GM21619 (cell line): ENCODE measurements around the gene NUMB.
A peak's percentile ranks its signal among the peaks of the same experiment; 100 is the strongest.

Experiments used
- ATAC-seq: cut with Tn5 transposase; IDR thresholded peaks from one replicate; pipeline ENCODE4 v1.9.1; 2021; ENCODE audit not compliant: unreplicated experiment

The NUMB gene

DNA sequence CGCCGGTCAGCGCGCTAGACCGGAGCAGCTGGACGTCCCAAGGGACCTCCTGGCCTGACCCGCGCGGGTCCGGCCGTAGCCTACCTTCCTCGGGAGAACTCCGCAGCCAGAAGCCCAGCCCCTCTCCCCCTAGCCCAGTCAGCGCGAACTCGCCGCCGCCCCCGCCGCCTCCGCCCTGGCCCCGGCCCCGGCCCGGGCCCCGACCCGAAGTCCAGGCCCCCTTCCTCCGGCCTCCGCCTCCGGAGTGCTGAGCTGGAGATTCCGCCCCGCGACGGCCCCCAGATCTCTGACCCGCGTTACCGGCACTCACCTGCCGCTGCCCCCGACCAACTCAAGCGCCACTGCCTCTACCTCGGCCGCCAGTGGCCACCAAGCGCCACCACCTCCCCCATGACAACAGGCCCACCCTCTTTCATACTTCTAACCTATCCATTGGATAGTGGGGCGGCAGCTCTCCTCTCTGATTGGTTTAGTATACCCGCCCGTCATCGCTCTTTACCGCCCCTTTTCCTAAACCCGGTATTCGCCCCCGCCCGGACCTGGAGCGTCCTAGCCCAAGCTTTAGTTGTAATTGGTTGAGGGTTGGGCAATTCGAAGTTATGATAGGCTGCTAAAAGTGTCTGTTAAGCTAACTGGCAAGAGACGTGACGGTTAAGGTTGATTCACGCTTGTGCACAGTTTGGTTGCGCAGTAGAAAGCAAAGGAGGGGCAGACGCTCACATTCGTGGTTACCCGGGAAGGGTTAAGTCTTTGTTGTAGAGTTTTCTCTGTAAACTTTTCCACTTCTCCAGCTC lies at the start of gene NUMB:
Gene NUMB (minus strand): TSS at position 364 of the 794 bp plus-strand sequence. CDS start 102,795 bp downstream, outside the sequence.
- peak; percentile 88 for ATAC-seq

DNA sequence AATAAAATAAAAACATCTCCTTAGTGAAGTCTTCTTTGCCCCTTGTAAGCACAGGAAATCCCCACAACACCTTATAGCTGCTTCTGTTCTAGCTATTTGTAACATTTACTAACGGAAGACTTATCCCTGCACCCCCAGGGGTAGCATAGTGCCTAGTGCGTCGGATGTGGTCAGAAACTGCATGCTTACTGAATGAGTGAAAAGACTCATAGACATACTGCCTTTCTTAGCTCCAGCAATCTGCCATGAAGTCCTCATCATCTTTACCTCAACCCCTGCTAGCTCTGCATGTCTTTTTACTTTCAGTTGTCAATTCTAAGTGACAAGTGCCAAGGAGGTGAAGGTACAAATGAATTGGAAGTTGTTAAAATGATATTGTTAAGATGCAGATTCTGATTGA lies 45.3 kb upstream of the NUMB start:
- ATAC-seq, result no peak

DNA sequence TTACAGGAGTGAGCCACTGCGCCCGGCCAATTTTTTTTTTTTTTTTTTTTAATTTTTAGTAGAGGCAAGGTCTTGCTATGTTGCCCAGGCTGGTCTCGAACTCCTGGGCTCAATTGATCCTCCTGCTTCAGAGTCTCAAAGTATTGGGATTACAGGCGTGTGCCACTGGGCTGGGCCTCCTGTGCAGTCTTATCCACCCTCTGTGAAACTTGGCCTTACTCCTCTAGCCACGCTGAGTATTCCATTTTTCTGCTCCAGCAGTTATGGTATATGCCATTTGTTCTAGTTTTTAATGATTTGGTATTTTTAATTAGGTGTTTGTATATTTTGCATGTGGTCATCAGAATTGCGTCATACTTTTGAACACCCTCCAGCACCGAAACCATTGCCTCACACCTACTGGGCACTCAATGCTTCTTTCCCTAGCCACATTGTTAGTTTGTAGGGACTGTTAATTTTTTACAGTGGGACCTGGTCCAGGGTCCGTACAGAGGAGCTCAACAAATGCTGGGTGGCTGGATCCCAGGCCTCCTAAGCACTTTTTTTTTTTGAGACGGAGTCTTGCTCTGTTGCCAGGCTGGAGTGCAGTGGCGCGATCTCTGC lies 43.8 kb upstream of the NUMB start:
- no peak for ATAC-seq

DNA sequence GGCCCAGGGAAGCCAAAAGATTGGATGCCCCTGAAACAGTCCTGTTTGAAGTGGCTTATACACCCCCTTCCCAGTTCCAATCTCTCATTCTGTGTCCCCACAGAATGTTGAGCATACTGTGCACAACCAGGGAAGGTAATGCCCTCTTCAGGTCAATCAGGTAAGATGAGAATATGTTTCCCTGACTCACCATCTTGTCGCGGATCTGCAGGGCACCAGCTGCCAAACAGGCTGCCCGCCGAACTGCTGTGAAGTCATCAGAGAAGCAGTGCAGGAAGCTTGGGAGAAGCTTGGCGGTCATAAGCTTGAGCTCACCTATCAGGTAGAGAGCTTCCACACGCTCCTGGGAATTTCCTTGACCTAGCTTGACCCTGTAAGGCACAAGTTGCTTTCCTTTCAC lies 42.0 kb upstream of the NUMB start:
- ATAC-seq, result no peak

DNA sequence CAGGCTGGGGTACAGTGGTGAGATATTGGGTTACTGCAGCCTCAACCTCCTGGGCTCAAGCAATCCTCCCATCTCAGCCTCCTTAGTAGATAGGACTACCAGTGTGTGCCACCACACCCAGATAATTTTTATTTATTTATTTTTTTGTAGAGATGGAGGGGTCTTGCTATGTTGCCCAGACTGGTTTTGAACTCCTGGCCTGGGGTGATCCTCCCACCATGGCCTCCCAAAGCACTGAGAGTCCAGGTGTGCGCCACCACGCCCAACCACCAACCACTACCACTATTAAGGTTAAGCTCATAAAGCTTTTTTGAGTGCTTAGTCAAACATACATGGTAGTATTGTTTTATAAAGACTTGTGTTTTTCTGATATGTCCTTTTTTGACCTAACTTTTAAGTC lies 36.2 kb upstream of the NUMB start:
- ATAC-seq, result no peak

DNA sequence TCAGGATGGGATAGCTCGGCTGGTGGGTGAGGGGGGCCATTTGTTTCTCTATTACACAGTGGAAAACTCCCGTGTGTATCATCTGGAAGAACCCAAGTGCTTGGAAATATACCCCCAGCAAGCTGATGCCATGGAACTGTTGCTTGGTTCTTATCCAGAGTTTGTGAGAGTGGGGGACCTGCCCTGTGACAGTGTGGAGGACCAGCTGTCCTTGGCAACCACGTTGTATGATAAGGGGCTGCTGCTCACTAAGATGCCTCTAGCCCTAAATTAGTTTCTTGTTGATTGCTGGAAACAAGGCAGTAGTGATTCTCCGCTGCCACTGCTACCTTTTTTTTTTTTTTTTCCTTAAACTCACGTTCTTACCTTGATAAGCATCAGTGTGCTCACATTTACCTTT lies 34.3 kb upstream of the NUMB start:
- no peak for ATAC-seq

DNA sequence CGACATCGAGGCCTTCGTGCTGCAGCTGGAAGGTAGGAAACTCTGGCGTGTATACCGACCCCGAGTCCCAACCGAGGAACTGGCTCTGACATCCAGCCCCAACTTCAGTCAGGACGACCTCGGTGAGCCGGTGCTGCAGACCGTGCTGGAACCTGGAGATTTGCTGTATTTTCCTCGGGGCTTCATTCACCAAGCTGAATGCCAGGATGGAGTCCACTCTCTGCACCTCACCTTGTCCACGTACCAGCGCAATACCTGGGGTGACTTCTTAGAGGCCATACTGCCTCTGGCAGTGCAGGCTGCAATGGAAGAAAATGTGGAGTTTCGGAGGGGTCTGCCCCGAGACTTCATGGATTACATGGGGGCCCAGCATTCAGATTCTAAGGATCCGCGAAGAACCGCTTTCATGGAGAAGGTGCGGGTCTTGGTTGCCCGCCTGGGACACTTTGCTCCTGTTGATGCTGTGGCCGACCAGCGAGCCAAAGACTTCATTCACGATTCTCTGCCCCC lies 33.8 kb upstream of the NUMB start:
- no peak for ATAC-seq

DNA sequence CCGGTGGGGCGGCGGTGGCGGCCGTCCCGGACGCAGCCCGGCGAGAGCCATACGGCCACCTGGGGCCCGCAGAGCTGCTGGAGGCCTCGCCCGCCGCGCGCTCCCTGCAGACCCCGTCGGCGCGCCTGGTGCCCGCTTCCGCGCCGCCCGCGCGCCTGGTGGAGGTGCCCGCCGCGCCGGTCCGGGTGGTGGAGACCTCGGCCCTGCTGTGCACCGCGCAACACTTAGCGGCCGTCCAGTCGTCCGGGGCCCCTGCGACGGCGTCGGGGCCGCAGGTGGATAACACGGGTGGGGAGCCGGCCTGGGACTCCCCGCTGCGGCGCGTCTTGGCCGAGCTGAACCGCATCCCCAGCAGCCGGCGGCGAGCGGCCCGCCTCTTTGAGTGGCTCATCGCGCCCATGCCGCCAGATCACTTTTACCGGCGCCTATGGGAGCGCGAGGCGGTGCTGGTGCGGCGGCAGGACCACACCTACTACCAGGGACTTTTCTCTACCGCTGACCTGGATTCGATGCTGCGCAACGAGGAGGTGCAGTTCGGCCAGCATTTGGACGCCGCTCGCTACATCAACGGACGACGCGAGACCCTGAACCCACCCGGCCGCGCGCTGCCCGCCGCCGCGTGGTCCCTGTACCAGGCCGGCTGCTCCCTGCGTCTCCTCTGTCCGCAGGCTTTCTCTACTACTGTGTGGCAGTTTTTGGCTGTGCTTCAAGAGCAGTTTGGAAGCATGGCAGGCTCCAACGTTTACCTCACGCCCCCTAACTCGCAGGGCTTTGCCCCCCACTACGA lies 33.1 kb upstream of the NUMB start:
- peak; percentile 43 for ATAC-seq

DNA sequence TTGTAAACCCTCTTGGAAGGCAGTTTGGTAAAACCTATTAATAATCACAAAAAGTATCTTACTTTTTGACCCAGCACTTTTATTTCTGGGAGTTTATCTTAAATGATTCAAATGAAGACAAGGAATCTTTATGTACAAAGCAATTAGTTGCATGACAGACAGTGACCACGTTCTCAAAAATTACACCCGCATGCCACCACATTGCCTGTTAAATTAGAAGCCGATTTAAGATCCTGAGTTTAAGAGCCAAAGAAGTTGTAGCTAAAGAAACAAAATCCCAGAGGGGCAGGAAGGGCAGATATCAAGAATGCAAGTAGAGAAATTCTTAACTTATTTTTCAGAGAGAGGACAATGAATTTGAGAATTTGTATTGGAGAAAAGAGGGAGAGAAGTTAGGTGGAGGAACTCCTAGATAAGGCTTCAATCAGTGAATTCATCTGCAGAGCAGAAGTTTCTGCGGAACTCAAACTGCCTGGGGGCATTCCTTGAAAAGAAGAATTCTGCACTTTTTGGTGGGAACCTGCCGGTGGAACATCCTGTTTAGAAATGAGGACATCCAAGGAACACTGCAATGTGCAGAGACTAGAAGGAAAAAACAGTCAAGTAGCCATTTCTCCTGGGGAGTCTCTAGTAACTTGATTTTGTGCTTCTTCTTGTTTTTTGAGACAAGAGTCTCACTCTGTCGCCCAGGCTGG lies 31.3 kb upstream of the NUMB start:
- ATAC-seq, result no peak

DNA sequence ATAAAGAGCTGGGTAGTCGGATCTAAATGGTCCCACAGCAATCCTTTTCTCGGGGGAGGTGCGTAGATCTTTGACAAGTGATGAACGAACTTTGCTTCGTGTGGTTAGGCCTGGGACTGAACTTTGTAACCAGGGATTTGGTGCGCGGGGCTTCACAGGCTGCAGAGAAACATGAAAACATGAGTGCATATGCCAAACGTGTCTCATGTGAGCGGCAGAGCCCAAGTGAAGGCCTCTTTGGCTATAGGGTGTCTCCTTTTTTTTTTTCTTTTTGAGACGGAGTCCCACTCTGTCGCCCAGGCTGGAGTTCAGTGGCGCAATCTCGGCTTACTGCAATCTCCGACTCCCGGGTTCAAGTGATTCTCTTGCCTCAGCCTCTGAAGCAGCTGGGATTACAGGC lies 20.3 kb upstream of the NUMB start:
- ATAC-seq, result no peak

DNA sequence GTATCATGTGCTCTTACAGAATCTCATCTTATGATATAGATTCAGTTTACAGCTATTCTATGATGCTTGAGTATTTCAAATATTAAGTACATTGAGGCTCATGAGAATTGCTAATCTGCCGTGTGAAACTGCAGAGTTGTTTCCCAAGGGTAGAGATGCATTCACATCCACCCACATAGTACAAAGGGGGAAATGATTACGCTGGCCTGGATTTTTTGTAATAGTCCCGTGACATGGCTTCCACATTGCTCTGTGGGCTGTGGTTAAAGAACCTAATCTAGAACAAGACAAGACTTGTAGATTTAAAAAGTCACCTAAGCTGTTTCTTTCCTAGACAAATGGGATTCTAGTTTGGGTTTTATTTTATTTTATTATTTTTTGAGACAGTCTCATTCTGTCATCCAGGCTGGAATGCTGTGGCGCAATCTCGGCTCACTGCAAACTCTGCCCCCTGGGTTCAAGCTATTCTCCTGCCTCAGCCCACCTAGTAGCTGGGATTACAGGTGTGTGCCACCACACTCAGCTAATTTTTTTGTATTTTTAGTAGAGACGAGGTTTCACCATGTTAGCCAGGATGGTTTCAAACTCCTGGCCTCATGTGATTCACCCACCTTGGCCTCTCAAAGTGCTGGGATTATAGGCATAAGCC lies 19.4 kb upstream of the NUMB start:
- peak; percentile 51 for ATAC-seq

DNA sequence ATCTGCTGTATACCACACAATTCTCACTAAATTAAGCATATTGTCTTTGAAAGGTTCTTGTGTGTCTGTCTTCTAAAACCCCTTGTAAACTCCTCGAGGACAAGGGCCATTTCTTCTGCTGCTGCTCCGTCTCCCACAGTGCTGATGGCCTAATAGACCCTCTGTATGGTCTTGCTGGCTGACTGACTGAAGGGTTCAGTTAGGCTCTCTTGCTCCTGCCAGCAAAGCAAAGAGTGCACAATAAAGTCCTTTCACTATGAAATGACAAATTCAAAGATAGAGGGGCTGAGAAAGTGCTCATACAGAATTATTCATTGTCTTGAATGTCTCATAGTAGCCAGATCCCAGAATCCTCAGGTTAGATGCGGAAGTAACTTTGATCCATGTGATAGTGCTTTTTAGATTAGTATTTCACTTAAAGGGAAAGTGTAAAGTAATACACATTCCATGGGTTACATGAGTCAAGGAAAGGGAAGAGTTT lies 18.1 kb upstream of the NUMB start:
- ATAC-seq, result no peak

DNA sequence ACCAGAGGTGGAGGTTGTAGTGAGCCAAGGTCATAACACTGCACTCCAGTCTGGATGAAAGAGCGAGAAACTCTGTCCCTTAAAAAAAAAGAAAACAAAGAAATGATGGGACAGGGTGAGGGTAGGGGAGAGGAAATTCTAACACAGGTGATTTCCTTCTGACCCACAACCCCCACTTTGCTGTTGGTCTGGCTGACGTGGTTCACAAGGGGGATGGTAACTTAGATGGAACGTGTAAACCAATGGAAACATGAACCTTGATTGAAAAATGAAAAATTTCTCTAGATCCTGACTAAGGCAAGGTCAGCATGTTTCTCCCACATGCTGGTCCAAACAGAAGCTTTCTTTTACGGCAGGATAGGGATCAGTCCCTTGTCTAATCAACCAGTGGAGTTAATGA lies 16.6 kb upstream of the NUMB start:
- ATAC-seq, result no peak

DNA sequence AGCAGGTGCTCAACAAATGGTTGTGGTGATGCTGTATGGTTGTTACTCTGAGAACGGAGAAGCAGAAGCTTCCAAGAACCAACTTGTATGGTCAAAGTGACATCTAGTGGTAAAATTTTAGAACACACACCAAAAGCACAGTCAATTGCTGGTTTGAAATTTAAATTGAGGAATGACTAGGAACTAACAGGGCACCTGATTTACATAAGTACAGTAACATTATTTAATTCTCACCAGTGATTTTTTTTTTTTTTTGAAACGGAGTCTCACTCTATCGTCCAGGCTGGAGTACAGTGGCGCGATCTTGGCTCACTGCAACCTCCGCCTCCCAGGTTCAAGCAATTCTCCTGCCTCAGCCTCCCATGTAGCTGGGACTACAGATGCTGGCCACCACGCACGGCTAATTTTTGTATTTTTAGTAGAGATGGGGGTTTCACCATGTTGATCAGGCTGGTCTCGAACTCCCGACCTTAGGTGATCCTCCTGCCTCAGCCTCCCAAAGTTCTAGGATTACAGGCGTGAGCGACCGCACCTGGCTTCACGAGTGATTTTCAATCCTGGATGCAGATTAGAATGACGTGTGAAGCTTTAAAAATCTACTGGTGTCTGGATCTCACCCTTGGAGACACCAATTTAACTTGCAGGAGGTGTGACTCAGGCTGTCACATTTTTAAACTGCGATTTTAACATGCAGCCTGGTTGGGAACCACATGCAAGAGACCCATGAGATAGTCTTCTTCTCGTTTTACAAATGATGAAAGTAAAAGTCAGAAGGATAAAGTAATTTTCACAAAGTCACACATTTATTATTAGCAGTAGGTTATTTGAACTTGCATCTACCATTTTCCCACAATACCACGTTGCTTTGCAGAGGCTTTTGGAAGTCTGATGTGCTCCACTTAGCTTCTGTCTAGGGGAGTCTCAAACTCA lies 14.1 kb upstream of the NUMB start:
- ATAC-seq, result no peak

DNA sequence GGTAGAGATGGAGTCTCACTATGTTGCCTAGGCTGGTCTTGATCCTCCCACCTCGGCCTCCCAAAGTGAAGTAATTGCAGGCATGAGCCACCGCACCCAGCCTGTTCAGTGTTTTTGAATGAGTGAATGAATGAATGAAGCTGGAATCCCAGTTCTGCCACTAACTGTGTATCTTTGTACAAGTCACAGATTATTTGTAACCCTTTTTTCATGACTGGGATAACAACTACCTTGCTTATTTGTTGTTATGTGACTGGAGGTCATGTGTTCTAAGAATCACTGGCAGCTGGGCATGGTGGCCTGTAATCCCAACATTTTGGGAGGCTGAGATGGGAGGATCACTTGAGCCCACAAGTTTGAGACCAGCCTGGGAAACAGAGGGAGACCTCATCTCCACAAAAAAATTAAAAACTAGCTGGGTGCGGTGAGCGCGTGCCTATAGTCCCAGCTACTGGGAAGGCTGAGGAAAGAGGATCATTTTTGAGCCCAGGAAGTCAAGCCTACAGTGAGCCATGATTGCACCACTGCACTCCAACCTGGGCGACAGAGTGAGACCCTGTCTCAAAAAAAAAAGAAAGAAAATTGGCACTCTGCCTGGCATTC lies 13.3 kb upstream of the NUMB start:
- ATAC-seq, result no peak

DNA sequence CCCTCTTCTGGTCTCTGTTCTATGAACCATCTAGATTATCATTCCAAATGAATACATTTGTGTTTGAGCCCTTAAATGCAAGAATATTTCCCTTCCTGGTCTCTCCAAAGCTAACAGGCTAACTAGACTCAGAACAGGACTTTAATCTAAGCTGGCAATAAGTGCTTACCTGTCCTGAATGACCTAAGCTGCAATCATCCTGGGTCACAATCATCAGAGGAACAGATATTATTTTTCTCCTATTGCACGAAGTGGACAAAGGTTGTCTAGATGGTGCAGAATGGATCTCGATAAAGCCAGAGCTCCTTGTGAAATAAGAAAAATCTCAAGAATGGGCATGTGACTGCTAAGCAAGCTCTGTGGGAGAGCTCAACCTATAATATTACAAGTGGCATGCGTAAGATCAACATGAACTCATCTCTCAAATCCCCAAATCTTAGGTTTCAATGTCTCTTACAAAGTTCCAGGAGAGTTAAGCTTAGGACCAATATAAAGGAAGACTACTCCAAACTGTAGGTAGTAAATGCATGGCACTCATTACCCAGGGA lies 10.6 kb upstream of the NUMB start:
- no peak for ATAC-seq

DNA sequence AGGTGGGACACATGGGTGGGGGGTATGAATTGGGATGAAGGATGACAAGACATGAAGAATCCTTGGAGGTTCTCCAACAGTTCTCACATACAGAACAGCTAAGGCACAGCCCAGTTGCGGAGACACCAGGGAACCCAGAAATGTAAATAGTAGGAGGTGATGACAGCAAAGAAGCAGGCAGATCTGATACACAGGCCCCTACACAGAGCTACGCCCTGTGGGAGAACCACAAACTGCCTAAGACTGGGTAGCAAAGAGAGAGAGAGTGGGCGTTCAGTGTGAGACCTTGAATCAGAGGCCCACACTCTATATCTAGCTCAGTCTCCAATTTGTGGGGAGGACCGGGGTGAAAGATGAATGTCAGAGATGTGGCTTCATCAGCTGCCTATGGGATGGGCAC lies 9.5 kb upstream of the NUMB start:
- no peak for ATAC-seq

DNA sequence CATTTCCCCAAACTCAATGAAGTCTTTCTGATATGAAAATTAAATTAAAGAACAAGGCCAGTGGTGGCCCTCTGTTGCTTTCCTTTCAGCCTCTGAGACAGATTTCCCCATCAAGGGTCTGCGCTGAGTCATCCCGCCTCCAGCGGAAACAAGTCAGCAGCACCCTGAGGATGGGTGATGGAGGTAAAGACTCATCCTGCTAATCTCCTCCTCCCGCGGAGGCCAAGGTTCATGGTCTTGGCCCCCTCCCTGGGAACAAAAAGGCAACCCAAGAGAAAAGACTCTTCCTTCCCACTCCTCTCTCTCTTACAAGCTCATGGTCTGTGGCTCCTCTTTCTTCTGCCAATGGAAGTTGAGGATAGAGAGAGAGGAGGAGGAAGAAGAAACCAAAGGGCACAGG lies 9.0 kb upstream of the NUMB start:
- no peak for ATAC-seq

DNA sequence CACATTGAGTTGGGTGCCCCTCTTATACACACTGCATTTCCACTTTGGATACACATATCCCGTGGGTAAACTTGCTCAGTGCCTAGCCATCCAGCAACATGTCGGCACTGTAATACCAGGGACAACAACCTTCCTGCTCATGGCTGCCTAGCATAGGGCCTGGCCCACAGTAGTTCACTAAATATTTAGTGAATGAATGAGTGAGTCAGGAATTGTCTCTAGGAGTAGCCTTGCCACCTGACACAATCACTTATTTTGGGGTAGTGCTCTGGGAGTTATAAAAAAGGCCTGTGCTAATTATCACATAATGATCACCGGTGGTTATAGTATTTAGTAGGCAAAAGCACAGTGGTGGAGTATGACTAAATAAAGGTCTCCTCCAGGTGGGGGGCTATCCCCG lies 8.5 kb upstream of the NUMB start:
- no peak for ATAC-seq
